CD8-positive, alpha-beta memory T cell (primary cell): ENCODE measurements around the gene GASK1B. TPM values are rescaled to one million over a fixed set of nuclear protein-coding genes. Genes with fewer than 3 reads are reported as not detected.

Source experiments
- CTCF ChIA-PET: fragments of 350-600 bp; sonication (Branson Sonifier 250); formaldehyde crosslinking; loops from one replicate; lab custom pipeline; 2021; ENCODE audit warnings: antibody characterized with exemption; lab: Charles Lee
- POLR2A ChIA-PET: fragments of 350-600 bp; sonication (Branson Sonifier 250); formaldehyde crosslinking; loops from one replicate; lab custom pipeline; 2021; ENCODE audit warnings: antibody characterized with exemption; lab: Charles Lee
- DNase-seq, 5 donors: peaks; one replicate each; pipeline versions ENCODE4 v3.0.0 to v3.0.0-alpha.2; 2020 to 2022; ENCODE audit warnings: mixed read lengths in 1 of 5
- H3K27ac ChIP-seq: one replicate; pipeline ENCODE4 v1.7.0; 2013; ENCODE audit warnings: low read depth, mild to moderate bottlenecking, low read length, moderate library complexity
- H3K27me3 ChIP-seq: 2 replicates; pipeline ENCODE4 v1.7.0; 2013; ENCODE audit warnings: low read length, mild to moderate bottlenecking; ENCODE audit not compliant: insufficient read depth, poor library complexity, severe bottlenecking
- H3K36me3 ChIP-seq: 2 replicates; pipeline ENCODE4 v1.7.0; 2013; ENCODE audit warnings: mild to moderate bottlenecking, low read length, moderate library complexity; ENCODE audit not compliant: insufficient read depth
- H3K4me1 ChIP-seq: 2 replicates; pipeline ENCODE4 v1.7.0; 2013; ENCODE audit warnings: mild to moderate bottlenecking, low read length, moderate library complexity; ENCODE audit not compliant: insufficient read depth
- H3K4me3 ChIP-seq: 2 replicates; pipeline ENCODE4 v1.7.0; 2013; ENCODE audit warnings: mild to moderate bottlenecking, low read length
- H3K9me3 ChIP-seq: 2 replicates; pipeline ENCODE4 v1.7.0; 2013; ENCODE audit warnings: mild to moderate bottlenecking, low read length
- H3K27ac Mint-ChIP-seq, 8 donors: one replicate each; pipeline ENCODE4 v1.8.0; 2020 to 2021; ENCODE audit warnings: mixed read lengths in 8 of 8, mild to moderate bottlenecking in 6 of 8, inconsistent platforms in 3 of 8, moderate library complexity in 3 of 8
- H3K27me3 Mint-ChIP-seq, 2 donors: one replicate each; pipeline ENCODE4 v1.8.0; 2020 to 2021; ENCODE audit warnings: mixed read lengths in 2 of 2, mild to moderate bottlenecking in 1 of 2, moderate library complexity in 1 of 2
- H3K36me3 Mint-ChIP-seq, 3 donors: one replicate each; pipeline ENCODE4 v1.8.0; 2020 to 2021; ENCODE audit warnings: mixed read lengths in 3 of 3, inconsistent platforms in 1 of 3, mild to moderate bottlenecking in 1 of 3
- H3K4me1 Mint-ChIP-seq, 3 donors: one replicate each; pipeline ENCODE4 v1.8.0; 2020 to 2021; ENCODE audit warnings: mixed read lengths in 3 of 3, inconsistent platforms in 1 of 3, mild to moderate bottlenecking in 1 of 3
- H3K4me3 Mint-ChIP-seq, 7 donors: one replicate each; pipeline ENCODE4 v1.8.0; 2020 to 2021; ENCODE audit warnings: mixed read lengths in 7 of 7, mild to moderate bottlenecking in 6 of 7, moderate library complexity in 4 of 7, inconsistent platforms in 2 of 7
- H3K9me3 Mint-ChIP-seq, 5 donors: one replicate each; pipeline ENCODE4 v1.8.0; 2020 to 2022; ENCODE audit warnings: mixed read lengths in 5 of 5, mild to moderate bottlenecking in 3 of 5, moderate library complexity in 2 of 5, inconsistent platforms in 1 of 5
- polyA plus RNA-seq: library from polyadenylated mRNA; unstranded; fragments of 300-500 nt; fragmentation: Illumina TruSeq; gene quantifications from one replicate; pipeline ENCODE4 v1.2.3, GENCODE V29; 2021
- total RNA-seq, 2 experiments: library from RNA; stranded (reverse); gene quantifications; one replicate each; pipeline ENCODE4 v1.2.3, GENCODE V29; 2021

GASK1B gene
- total RNA-seq (under 1 TPM; 0.29 to 0.48 TPM), polyA plus RNA-seq (not detected)

DNA sequence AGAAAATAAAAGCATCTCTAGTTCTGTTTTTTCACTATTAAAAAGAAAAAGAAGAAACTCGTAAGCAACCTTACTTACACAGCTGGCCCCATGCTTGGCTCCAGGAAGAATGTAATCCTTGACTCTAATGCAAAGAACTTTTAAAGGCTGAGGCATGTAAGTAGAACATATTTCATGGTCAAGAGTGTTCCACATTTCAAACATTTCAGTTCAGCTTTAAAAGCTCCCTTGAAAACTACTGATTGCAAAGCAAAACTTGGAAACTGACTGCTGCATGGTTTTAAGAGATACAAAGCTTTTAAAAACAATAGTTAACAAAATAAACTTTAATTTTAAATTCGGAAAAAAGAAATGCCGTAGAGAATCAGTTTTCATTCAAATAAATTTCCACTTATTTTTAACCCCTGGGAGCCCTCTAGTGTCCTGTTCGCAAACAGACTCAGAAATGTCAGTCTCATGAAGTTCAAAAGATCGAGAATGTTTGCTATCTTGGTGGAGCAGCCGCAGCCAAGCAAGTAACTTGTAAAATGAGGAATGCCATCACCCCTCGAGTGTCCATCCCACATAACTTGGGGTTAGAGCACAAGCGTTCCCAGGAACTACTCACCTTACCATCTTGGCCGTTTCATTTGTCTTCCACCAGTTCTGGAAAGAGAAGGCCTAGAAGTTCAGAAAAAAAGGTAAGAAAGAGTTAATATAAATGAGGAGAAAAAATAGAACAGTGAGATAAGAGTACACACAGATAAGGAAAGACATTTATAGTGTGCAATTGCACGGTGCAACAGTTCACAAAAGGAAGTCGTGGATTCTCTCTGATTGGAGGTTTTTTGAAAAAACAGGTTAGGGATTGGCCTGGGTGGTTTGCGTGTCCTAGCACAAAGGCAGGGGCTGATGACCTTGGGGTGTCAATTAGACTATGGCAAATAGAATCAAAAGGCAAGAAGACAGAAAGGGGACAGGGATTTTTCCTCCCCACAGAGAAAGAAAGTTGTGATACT, at the start of gene GASK1B:
Gene GASK1B, minus strand, starts transcription at position 765 of the 998 bp plus-strand sequence. CDS start 1,650 bp downstream, outside the sequence.
- no peaks in the 10 kb centered on the region for H3K4me1 ChIP-seq
- H3K9me3 Mint-ChIP-seq: no peaks in the 10 kb centered on the region
- H3K4me3 ChIP-seq: no peak within 1 kb of the TSS
- peaks cover 3% of the 10 kb centered on the region for H3K27me3 ChIP-seq
- peaks cover 0 to 6% (median 0%) of the 10 kb centered on the region in 3 donors for H3K4me1 Mint-ChIP-seq
- CTCF ChIA-PET: no interaction called here
- H3K27ac ChIP-seq: no peak within 1 kb of the TSS
- H3K36me3 ChIP-seq: no peaks in the 10 kb centered on the region
- H3K27ac Mint-ChIP-seq: no peak within 1 kb of the TSS
- H3K4me3 Mint-ChIP-seq: no peak within 1 kb of the TSS
- no peak for DNase-seq
- H3K27me3 Mint-ChIP-seq: peaks cover 10 to 26% of the 10 kb centered on the region in 2 donors
- no peaks in the 10 kb centered on the region for H3K36me3 Mint-ChIP-seq
- no peaks in the 10 kb centered on the region for H3K9me3 ChIP-seq
- POLR2A ChIA-PET: no interaction called here

DNA sequence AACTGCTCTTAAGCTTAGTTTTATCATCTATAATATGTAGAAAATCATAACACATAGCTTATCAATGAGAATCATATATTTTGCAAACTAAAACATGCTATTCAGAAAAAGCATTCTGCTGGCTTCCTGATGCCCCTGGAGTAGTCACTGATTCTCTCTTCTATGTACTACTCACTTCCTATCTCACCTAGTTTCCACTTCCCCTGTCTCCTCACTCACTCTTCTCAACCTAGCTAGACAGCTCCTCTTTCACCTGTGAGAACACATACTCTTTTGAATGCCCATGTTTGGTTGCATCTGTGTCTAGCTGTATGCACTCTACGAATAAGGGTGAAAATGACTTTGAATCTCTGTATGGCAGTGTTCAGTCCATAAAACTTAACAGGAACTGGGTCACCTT, 46.8 kb upstream of the GASK1B start:
- Mint-ChIP-seq H3K27me3 (no peaks in the 10 kb centered on the region), H3K4me3 (no peak overlapping the region), H3K9me3 (peaks cover 0 to 1% (median 0%) of the 10 kb centered on the region in 5 donors), H3K4me1 (no peaks in the 10 kb centered on the region), H3K36me3 (no peaks in the 10 kb centered on the region), H3K27ac (no peak overlapping the region)
- H3K4me1 ChIP-seq: no peaks in the 10 kb centered on the region
- H3K4me3 ChIP-seq: no peak overlapping the region
- H3K9me3 ChIP-seq: no peaks in the 10 kb centered on the region
- ChIA-PET CTCF (no interaction called here), POLR2A (no interaction called here)
- no peak for DNase-seq
- H3K27ac ChIP-seq: no peak overlapping the region
- H3K27me3 ChIP-seq: no peaks in the 10 kb centered on the region
- no peaks in the 10 kb centered on the region for H3K36me3 ChIP-seq

DNA sequence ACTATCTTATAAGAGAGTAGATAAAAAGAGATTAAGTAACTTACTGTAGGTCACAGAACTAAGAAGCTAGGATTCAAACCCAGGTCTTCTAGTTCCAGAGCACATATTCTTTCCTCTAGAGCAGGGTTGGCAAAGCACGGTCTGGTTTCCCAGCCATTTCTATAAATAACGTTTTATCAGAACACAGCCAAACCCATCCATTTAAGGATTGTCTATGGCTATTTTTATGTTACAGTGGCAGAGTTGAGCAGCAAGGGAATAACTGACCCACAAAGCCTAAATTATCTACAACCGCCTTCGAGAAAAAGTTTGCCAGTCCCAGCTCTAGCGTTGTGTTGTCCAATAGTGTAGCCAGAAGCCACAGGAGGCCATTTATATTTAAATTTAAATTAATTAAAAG, 44.9 kb upstream of the GASK1B start:
- no peak overlapping the region for H3K4me3 ChIP-seq
- no peaks in the 10 kb centered on the region for H3K4me1 ChIP-seq
- Mint-ChIP-seq H3K36me3 (no peaks in the 10 kb centered on the region), H3K27me3 (peaks cover 0 to 9% of the 10 kb centered on the region in 2 donors), H3K27ac (no peak overlapping the region), H3K9me3 (peaks cover 0 to 1% (median 0%) of the 10 kb centered on the region in 5 donors), H3K4me1 (no peaks in the 10 kb centered on the region), H3K4me3 (no peak overlapping the region)
- no peaks in the 10 kb centered on the region for H3K9me3 ChIP-seq
- H3K27me3 ChIP-seq: no peaks in the 10 kb centered on the region
- POLR2A ChIA-PET: no interaction called here
- no peak for DNase-seq
- no peak overlapping the region for H3K27ac ChIP-seq
- CTCF ChIA-PET: no interaction called here
- no peaks in the 10 kb centered on the region for H3K36me3 ChIP-seq

DNA sequence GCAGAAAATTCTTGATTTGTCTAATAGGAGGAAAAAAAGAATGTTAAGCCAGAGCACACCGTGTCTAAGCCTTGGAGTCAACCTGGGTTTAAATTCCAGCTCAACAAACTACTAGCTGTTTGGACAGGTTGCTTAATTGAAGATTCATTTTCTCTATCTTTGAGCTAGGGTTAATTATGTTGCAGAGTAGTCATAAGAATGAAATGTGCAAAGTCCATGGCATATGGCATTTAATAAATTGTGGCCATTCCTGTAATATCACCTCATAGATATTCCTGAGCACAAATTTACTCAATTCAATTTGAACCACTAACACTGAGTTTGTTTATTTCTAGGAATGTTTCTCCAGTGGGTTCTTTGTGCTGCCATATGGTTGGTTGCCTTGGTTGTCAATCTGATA, 42.0 kb upstream of the GASK1B start:
- Histone ChIP-seq H3K36me3 (no peaks in the 10 kb centered on the region), H3K9me3 (no peaks in the 10 kb centered on the region), H3K27ac (no peak overlapping the region), H3K27me3 (no peaks in the 10 kb centered on the region), H3K4me3 (no peak overlapping the region), H3K4me1 (no peaks in the 10 kb centered on the region)
- ChIA-PET CTCF (no interaction called here), POLR2A (no interaction called here)
- Mint-ChIP-seq H3K36me3 (no peaks in the 10 kb centered on the region), H3K27ac (no peak overlapping the region), H3K27me3 (peaks cover 2 to 22% of the 10 kb centered on the region in 2 donors), H3K9me3 (no peaks in the 10 kb centered on the region), H3K4me1 (peaks cover 0 to 12% (median 4%) of the 10 kb centered on the region in 3 donors), H3K4me3 (no peak overlapping the region)
- DNase-seq: no peak

DNA sequence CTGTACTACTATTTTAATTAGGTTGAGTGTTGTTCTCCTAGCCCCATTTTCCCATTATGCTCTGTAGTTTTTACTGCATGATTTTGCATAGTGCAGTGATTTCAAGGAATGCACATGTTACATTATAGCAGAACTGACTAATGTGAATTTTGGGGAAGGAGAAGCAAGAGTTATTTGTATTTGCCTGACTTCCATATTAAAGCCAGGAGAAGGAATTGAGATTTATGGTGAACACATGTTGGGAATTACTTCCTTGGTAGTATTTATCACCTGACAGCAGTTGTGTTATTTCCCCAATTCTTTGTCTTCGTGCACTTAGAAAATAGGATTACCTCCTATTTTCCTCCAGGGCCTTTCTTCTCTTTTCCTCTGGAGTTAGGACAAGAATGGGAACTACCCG, 40.6 kb upstream of the GASK1B start:
- Mint-ChIP-seq H3K4me1 (peaks cover 0 to 12% (median 7%) of the 10 kb centered on the region in 3 donors), H3K9me3 (no peaks in the 10 kb centered on the region), H3K27ac (no peak overlapping the region), H3K4me3 (no peak overlapping the region), H3K27me3 (peaks cover 2 to 29% of the 10 kb centered on the region in 2 donors), H3K36me3 (no peaks in the 10 kb centered on the region)
- Histone ChIP-seq H3K36me3 (no peaks in the 10 kb centered on the region), H3K9me3 (no peaks in the 10 kb centered on the region), H3K4me3 (no peak overlapping the region), H3K27me3 (no peaks in the 10 kb centered on the region), H3K27ac (no peak overlapping the region), H3K4me1 (peaks cover 4% of the 10 kb centered on the region)
- ChIA-PET POLR2A (no interaction called here), CTCF (no interaction called here)
- DNase-seq: no peak

DNA sequence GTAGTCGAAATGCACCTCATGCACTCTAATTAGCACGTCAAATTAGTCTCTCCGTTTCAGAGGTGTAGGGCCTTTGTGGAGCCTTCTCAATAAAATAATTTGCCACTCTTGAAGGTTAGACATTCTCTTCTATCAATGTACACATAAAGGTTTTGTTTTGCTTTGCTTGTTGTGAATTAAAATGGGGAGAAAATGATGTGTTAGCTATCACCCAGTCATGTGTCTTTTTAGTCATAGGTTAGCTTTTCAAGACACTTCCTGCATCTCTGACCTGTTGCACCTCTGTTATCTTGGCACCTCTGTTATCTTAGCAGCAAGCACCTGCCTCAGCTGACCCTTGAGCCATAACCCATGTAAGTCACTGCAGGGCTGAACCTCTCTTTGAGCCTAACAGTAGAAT, 38.4 kb upstream of the GASK1B start:
- Mint-ChIP-seq H3K36me3 (no peaks in the 10 kb centered on the region), H3K27ac (no peak overlapping the region), H3K9me3 (peaks cover 0 to 4% (median 0%) of the 10 kb centered on the region in 5 donors), H3K4me1 (peaks cover 0 to 12% (median 7%) of the 10 kb centered on the region in 3 donors), H3K4me3 (peak overlapping the region in 1 of 7 donors; percentile 14), H3K27me3 (peaks cover 2 to 29% of the 10 kb centered on the region in 2 donors)
- Histone ChIP-seq H3K27ac (no peak overlapping the region), H3K9me3 (no peaks in the 10 kb centered on the region), H3K36me3 (no peaks in the 10 kb centered on the region), H3K27me3 (no peaks in the 10 kb centered on the region), H3K4me1 (peaks cover 4% of the 10 kb centered on the region), H3K4me3 (no peak overlapping the region)
- ChIA-PET POLR2A (no interaction called here), CTCF (no interaction called here)
- no peak for DNase-seq

DNA sequence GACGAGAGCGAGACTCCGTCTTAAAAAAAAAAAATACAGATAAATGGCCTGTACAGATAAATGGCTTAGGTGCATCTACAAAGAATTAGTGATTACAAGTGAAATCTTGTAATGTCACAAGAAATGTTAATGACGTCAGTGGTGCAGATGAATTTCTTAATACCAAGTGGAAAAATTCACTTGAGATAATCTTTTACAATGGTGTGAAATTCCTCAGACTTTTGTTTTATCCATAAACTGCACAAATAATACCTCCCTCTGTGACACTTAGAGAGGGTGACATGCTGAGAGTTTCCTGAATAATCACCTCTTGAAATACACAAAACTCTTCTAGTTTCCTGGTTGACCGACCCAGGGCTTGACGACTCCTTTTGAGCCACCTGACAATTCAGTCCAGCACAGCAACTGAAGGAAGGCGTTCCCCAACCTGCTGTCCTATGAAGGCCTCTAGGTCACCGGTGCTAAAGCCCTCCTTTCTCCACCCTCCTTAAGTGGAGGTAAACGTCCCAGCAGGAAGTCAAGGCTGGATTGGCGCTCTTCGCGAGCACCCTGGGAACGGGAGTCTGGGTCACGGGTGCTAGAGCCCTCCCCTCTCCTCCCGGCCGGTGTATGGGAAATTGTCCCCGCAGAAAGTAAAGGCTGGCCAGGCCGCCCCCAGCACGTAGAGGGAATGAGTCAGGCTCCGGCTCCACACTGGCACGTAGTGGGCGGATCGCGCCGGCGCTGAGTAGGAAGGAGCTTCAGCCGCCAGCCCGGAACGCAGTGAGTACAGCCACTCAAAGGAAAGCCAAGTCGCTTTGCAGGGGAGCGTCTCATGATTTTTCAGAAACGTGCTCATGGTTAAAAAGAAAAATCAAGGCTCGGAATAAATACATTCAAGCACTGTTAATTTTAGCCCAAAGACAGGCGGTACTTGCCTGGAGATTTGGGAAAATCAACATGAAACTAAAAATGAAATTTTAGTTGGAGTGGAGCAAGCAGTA, 37.3 kb upstream of the GASK1B start, which contains the start of gene TMEM144:
Gene TMEM144, plus strand, starts transcription at position 662 of the 983 bp plus-strand sequence. CDS start 2,182 bp downstream, outside the sequence.
- peaks cover 2 to 29% of the 10 kb centered on the region in 2 donors for H3K27me3 Mint-ChIP-seq
- H3K4me1 Mint-ChIP-seq: peaks cover 0 to 12% (median 7%) of the 10 kb centered on the region in 3 donors
- ChIA-PET CTCF (no interaction called here), POLR2A (no interaction called here)
- no peaks in the 10 kb centered on the region for H3K36me3 Mint-ChIP-seq
- Histone ChIP-seq H3K9me3 (no peaks in the 10 kb centered on the region), H3K4me3 (peak within 1 kb of the TSS; percentile 1), H3K4me1 (peaks cover 4% of the 10 kb centered on the region), H3K27me3 (no peaks in the 10 kb centered on the region), H3K27ac (peak within 1 kb of the TSS; percentile 24), H3K36me3 (no peaks in the 10 kb centered on the region)
- peak in 1 of 5 donors; percentile 42 for DNase-seq
- peak within 1 kb of the TSS in 3 of 7 donors; percentile 35 to 66 (median 51) for H3K4me3 Mint-ChIP-seq
- no peak within 1 kb of the TSS for H3K27ac Mint-ChIP-seq
- peaks cover 0 to 7% (median 0%) of the 10 kb centered on the region in 5 donors for H3K9me3 Mint-ChIP-seq
